ENCODE results near the gene TMEM225B. TPM values are rescaled to one million over a fixed set of nuclear protein-coding genes. Genes with fewer than 3 reads are reported as not detected.

Gene TMEM225B
- total and polyA plus RNA-seq, 2 donors (not counting 1 experiment from before 2014, with no cell fraction given) = 0.86 to 0.95 TPM

- 91% methylated on average over 9 of the region's 9 CpGs for WGBS (ENCODE audit: insufficient coverage)
- Histone ChIP-seq H3K4me2 (replicated peaks; ENCODE audit: low read depth, low read length, poor library complexity, severe bottlenecking) (no peak overlapping the region), H4K20me1 (ENCODE audit: control insufficient read depth, insufficient read depth, low read length, poor library complexity, severe bottlenecking) (peaks cover 32% of the 10 kb centered on the region), H3K4me3 (ENCODE audit: control extremely low read depth in 1 of 5, extremely low read depth in 1 of 5, insufficient read depth in 1 of 5, low read depth in 2 of 5, low read length in 4 of 5) (no peak overlapping the region), H3K27ac (ENCODE audit: low read length in 2 of 2) (no peak overlapping the region), H3K9me3 (ENCODE audit: control extremely low read depth in 1 of 3, control insufficient read depth in 2 of 3, insufficient read depth in 1 of 3, low read length in 2 of 3) (no peaks in the 10 kb centered on the region), H3K36me3 (replicated peaks in 1 of 2; ENCODE audit: control extremely low read depth in 1 of 2, control insufficient read depth in 1 of 2, extremely low read depth in 1 of 2, insufficient read depth in 2 of 2, low read length in 1 of 2) (peaks cover 3 to 87% of the 10 kb centered on the region in 2 experiments), H3K9ac (ENCODE audit: low read length) (no peak overlapping the region), H3K27me3 (replicated peaks in 1 of 4; ENCODE audit: control extremely low read depth in 1 of 4, control insufficient read depth in 3 of 4, insufficient read depth in 4 of 4, low read length in 3 of 4) (no peaks in the 10 kb centered on the region), H2AFZ (ENCODE audit: insufficient read depth, low read depth, low read length, poor library complexity, severe bottlenecking) (no peak overlapping the region), H3K4me1 (ENCODE audit: control insufficient read depth in 2 of 2, insufficient read depth in 2 of 2, low read length in 2 of 2) (no peaks in the 10 kb centered on the region), H3K79me2 (ENCODE audit: control insufficient read depth, insufficient read depth, low read length) (peaks cover 38% of the 10 kb centered on the region)
- Mint-ChIP-seq H3K9me3 (ENCODE audit: insufficient read depth) (no peaks in the 10 kb centered on the region), H3K4me1 (peaks cover 5% of the 10 kb centered on the region), H3K27ac (no peak overlapping the region), H3K4me3 (no peak overlapping the region), H3K27me3 (no peaks in the 10 kb centered on the region)
- DNase-seq = no peak
- ATAC-seq (ENCODE audit: low read depth) = no peak
- ChIA-PET CTCF (no interaction called here), POLR2A (no interaction called here)
- TF ChIP-seq CTCF (IDR thresholded peaks at IDR 0.05) = no peak
- no peak for TF ChIP-seq EZH2 (IDR thresholded peaks at IDR 0.05; ENCODE audit: borderline replicate concordance, insufficient read depth, low read depth, low read length, poor library complexity, severe bottlenecking)
- intact Hi-C loops (cut with micrococcal nuclease) = no loop called here
Measured at GRCh38 chr7:99623702-99624447, 25.8 kb downstream of the TMEM225B start.

- ATAC-seq (ENCODE audit: low read depth) (no peak), DNase-seq (no peak)
- no peaks in the 10 kb centered on the region for H3K9me3 Mint-ChIP-seq (ENCODE audit: insufficient read depth)
- H3K4me3 Mint-ChIP-seq = no peak overlapping the region
- H3K27ac Mint-ChIP-seq = no peak overlapping the region
- peaks cover 3 to 87% of the 10 kb centered on the region in 2 experiments for H3K36me3 ChIP-seq (replicated peaks in 1 of 2; ENCODE audit: control extremely low read depth in 1 of 2, control insufficient read depth in 1 of 2, extremely low read depth in 1 of 2, insufficient read depth in 2 of 2, low read length in 1 of 2)
- H3K27ac ChIP-seq (ENCODE audit: low read length in 2 of 2) = no peak overlapping the region
- peaks cover 32% of the 10 kb centered on the region for H4K20me1 ChIP-seq (ENCODE audit: control insufficient read depth, insufficient read depth, low read length, poor library complexity, severe bottlenecking)
- ChIA-PET CTCF (interaction anchor here (0.6 kb wide), 1 partner anchor 177 kb away, joined by 5 read pairs; no protein-coding TSS in a partner anchor), POLR2A (no interaction called here)
- H2AFZ ChIP-seq (ENCODE audit: insufficient read depth, low read depth, low read length, poor library complexity, severe bottlenecking) = no peak overlapping the region
- WGBS (ENCODE audit: insufficient coverage) = 72% methylated on average over 16 of the region's 16 CpGs
- H3K27me3 Mint-ChIP-seq = no peaks in the 10 kb centered on the region
- no peaks in the 10 kb centered on the region for H3K4me1 ChIP-seq (ENCODE audit: control insufficient read depth in 2 of 2, insufficient read depth in 2 of 2, low read length in 2 of 2)
- intact Hi-C loops (cut with micrococcal nuclease) = no loop called here
- no peak overlapping the region for H3K4me3 ChIP-seq (ENCODE audit: control extremely low read depth in 1 of 5, extremely low read depth in 1 of 5, insufficient read depth in 1 of 5, low read depth in 2 of 5, low read length in 4 of 5)
- no peak overlapping the region for H3K9ac ChIP-seq (ENCODE audit: low read length)
- H3K79me2 ChIP-seq (ENCODE audit: control insufficient read depth, insufficient read depth, low read length) = peaks cover 35% of the 10 kb centered on the region
- no peaks in the 10 kb centered on the region for H3K9me3 ChIP-seq (ENCODE audit: control extremely low read depth in 1 of 3, control insufficient read depth in 2 of 3, insufficient read depth in 1 of 3, low read length in 2 of 3)
- no peak for TF ChIP-seq EZH2 (IDR thresholded peaks at IDR 0.05; ENCODE audit: borderline replicate concordance, insufficient read depth, low read depth, low read length, poor library complexity, severe bottlenecking)
- no peak for TF ChIP-seq CTCF (IDR thresholded peaks at IDR 0.05)
- no peak overlapping the region for H3K4me2 ChIP-seq (replicated peaks; ENCODE audit: low read depth, low read length, poor library complexity, severe bottlenecking)
- H3K4me1 Mint-ChIP-seq = peaks cover 2% of the 10 kb centered on the region
- H3K27me3 ChIP-seq (replicated peaks in 1 of 4; ENCODE audit: control extremely low read depth in 1 of 4, control insufficient read depth in 3 of 4, insufficient read depth in 4 of 4, low read length in 3 of 4) = no peaks in the 10 kb centered on the region
Measured at GRCh38 chr7:99624484-99624883, 26.4 kb downstream of the TMEM225B start.

Measured in B cell (primary cell).